K562 (cell line): ENCODE measurements around the gene SLC38A10. TPM values are rescaled to one million over a fixed set of nuclear protein-coding genes. Genes with fewer than 3 reads are reported as not detected.
A peak's percentile ranks its signal among the peaks of the same experiment; 100 is the strongest.

Experiments used
- ATAC-seq: fragments of 200-7000 bp; cut with Tn5 transposase; 3 replicates; pipeline ENCODE4 v1.9.1; 2020; ENCODE audit warnings: moderate library complexity
- BruUV-seq: library from RNA; stranded (reverse); fragments of 400-500 nt; replicated peaks from 2 replicates; lab custom pipeline; 2021; lab: Mats Ljungman, UMichigan
- CTCF ChIA-PET: fragments of 300-600 bp; formaldehyde crosslinking; extraction: SDS; loops from one replicate; lab custom pipeline; 2021; ENCODE audit warnings: low intra/inter-chr PET ratio; lab: Yijun Ruan, JAX
- POLR2A ChIA-PET: fragments of 300-600, 350-650 bp; sonication (Branson Sonifier 250); formaldehyde crosslinking; extraction: SDS; loops from one replicate; lab custom pipeline; 2021; ENCODE audit warnings: antibody characterized with exemption, inconsistent platforms; lab: Yijun Ruan, JAX
- DNase-seq, 4 experiments: peaks; one replicate each; pipeline versions ENCODE4 v3.0.0 to v3.0.0-alpha.2; 2011 to 2018; ENCODE audit warnings: low spot score in 3 of 4, mixed read lengths in 3 of 4; ENCODE audit errors: extremely low read depth in 1 of 4
- FAIRE-seq: peaks from 2 replicates; lab custom pipeline; 2011; peaks lifted over from hg19 to GRCh38; lab: Jason Lieb, UNC
- H2AFZ ChIP-seq: 2 replicates; pipeline ENCODE4 v1.6.0; 2011; ENCODE audit warnings: low read depth, low read length, control low read depth, inconsistent platforms
- H3K27ac ChIP-seq: fragments of 200-600 bp; 3 replicates; pipeline ENCODE4 v1.8.0; 2011; ENCODE audit warnings: low read depth, mild to moderate bottlenecking, control low read depth, inconsistent platforms, low read length, moderate library complexity, mixed read lengths; ENCODE audit errors: extremely low read depth
- H3K27me3 ChIP-seq, 2 experiments: fragments of 300-600 bp in 1 of 2; 2 replicates in 1 of 2; 3 replicates in 1 of 2; pipeline versions ENCODE4 v1.6.0 to v1.8.0; 2011; ENCODE audit warnings: inconsistent platforms in 2 of 2, low read length in 2 of 2, mild to moderate bottlenecking in 1 of 2, mixed read lengths in 1 of 2, moderate library complexity in 1 of 2; ENCODE audit not compliant: control insufficient read depth in 2 of 2, insufficient read depth in 2 of 2
- H3K36me3 ChIP-seq: fragments of 300-600 bp; 3 replicates; pipeline ENCODE4 v1.8.0; 2011; ENCODE audit warnings: mild to moderate bottlenecking, low read length, inconsistent platforms; ENCODE audit not compliant: control insufficient read depth, insufficient read depth
- H3K4me1 ChIP-seq, 2 experiments: fragments of 200-600 bp in 1 of 2; replicated peaks in 1 of 2; 2 replicates in 1 of 2; 3 replicates in 1 of 2; pipeline versions ENCODE4 v1.5.1 to v1.8.0; 2011; ENCODE audit warnings: inconsistent platforms in 2 of 2, low read length in 2 of 2, mild to moderate bottlenecking in 1 of 2, mixed read lengths in 1 of 2, moderate library complexity in 1 of 2; ENCODE audit not compliant: control insufficient read depth in 2 of 2, insufficient read depth in 2 of 2
- H3K4me2 ChIP-seq: 2 replicates; pipeline ENCODE4 v1.6.1; 2011; ENCODE audit warnings: low read length, control low read depth, inconsistent platforms, mixed read lengths; ENCODE audit not compliant: insufficient read depth
- H3K4me3 ChIP-seq: fragments of 200-600 bp; sonication (generic), shearing (Covaris generic); 2 replicates; pipeline ENCODE4 v1.5.1; 2016; ENCODE audit warnings: control low read depth, inconsistent platforms
- H3K79me2 ChIP-seq: fragments of 200-600 bp; 3 replicates; pipeline ENCODE4 v1.8.0; 2011; ENCODE audit warnings: low read length, inconsistent platforms; ENCODE audit not compliant: control insufficient read depth, insufficient read depth
- H3K9ac ChIP-seq, 2 experiments: 2 replicates each; pipeline versions ENCODE4 v1.6.0 to v1.6.1; 2011; ENCODE audit warnings: low read depth in 2 of 2, low read length in 2 of 2, control low read depth in 1 of 2, inconsistent platforms in 1 of 2, mild to moderate bottlenecking in 1 of 2, mixed read lengths in 1 of 2; ENCODE audit not compliant: insufficient read depth in 1 of 2
- H3K9me1 ChIP-seq: one replicate; pipeline ENCODE4 v1.6.0; 2011; ENCODE audit warnings: inconsistent platforms, mild to moderate bottlenecking, low read length, moderate library complexity; ENCODE audit not compliant: control insufficient read depth, insufficient read depth
- H3K9me3 ChIP-seq: replicated peaks from 2 replicates; pipeline ENCODE4 v1.5.1; 2011; ENCODE audit warnings: low read depth, low read length, inconsistent platforms; ENCODE audit not compliant: control insufficient read depth, insufficient read depth
- H4K20me1 ChIP-seq: replicated peaks from 2 replicates; pipeline ENCODE4 v1.6.1; 2011; ENCODE audit warnings: low read length, inconsistent platforms, mixed read lengths; ENCODE audit not compliant: control insufficient read depth, insufficient read depth
- POLR2G ChIP-seq: fragments of 200-400 bp; formaldehyde crosslinking; IDR thresholded peaks from 2 replicates; pipeline ENCODE4 v1.6.1; 2017; ENCODE audit warnings: low read depth, mild to moderate bottlenecking, antibody characterized with exemption, low read length, moderate library complexity
- RBFOX2 ChIP-seq: fragments of 200-400 bp; formaldehyde crosslinking; IDR thresholded peaks from 2 replicates; pipeline ENCODE4 v1.6.1; 2017; ENCODE audit warnings: low read depth, mild to moderate bottlenecking, low read length, moderate library complexity
- SAP30 ChIP-seq: fragments of 200-600 bp; sonication (generic); IDR thresholded peaks from 2 replicates; pipeline ENCODE4 v1.6.1; 2012; ENCODE audit warnings: borderline replicate concordance, low read depth, mild to moderate bottlenecking, moderate library complexity, low read length, control low read depth, inconsistent platforms; ENCODE audit not compliant: insufficient read depth, poor library complexity, severe bottlenecking
- WGBS: fragments of 100-300 bp; shearing (Covaris generic); methylation state at CpG from one replicate; pipeline ENCODE4 v1.1.6; 2016; ENCODE audit warnings: low coverage, mixed read lengths; ENCODE audit not compliant: insufficient coverage; ENCODE audit errors: missing lambda C conversion rate; 5-methylcytosine and 5-hydroxymethylcytosine counted together
- in situ Hi-C: fragments of 300-500 bp; cut with MboI; formaldehyde crosslinking; loops from 4 replicates; pipeline ENCODE4 v1.15.0; 2018; ENCODE audit warnings: inconsistent platforms, mixed read lengths
- intact Hi-C: fragments of 100-400 bp; cut with micrococcal nuclease; formaldehyde crosslinking; loops from 2 replicates; pipeline ENCODE4 v1.14.2; 2022
- polyA plus RNA-seq, 8 experiments: library from polyadenylated mRNA; depleted of rRNA in 4 of 8; stranded (reverse) in 5 of 8; unstranded in 3 of 8; fragments of >200 nt; fragmentation: Nextera tagmentation in 2 of 8; fragmentation: Illumina TruSeq in 1 of 8; extraction: Ambion mirVana in 2 of 8; extraction: Trizol in 1 of 8; gene quantifications; 2 replicates each; pipeline versions ENCODE4 v1.2.1 to v1.2.3, GENCODE V29; 2011 to 2014; ENCODE audit warnings: inconsistent platforms in 1 of 8, missing spikeins in 1 of 8
- total RNA-seq, 7 experiments: library from RNA; depleted of rRNA in 6 of 7; stranded (reverse); fragments of >200 nt in 6 of 7; fragmentation: Illumina TruSeq in 2 of 7; extraction: Trizol in 2 of 7; gene quantifications; 2 replicates each; pipeline versions ENCODE4 v1.2.1 to v1.2.3, GENCODE V29; 2011 to 2021; ENCODE audit warnings: low replicate concordance in 1 of 7

The SLC38A10 gene
- total and polyA plus RNA-seq, 9 of the 15 experiments (the other 6 are each of a cell fraction or from before 2014, with no cell fraction given), result 0.45 to 54.2 (median 13.8) TPM

GRCh38 chr17:81228834-81229665 is 66.1 kb downstream of the SLC38A10 start:
- H3K9me3 ChIP-seq, result no peaks in the 10 kb centered on the region
- H3K9ac ChIP-seq, result no peak overlapping the region; a peak in 1 of 4 replicates
- H3K36me3 ChIP-seq, result peaks cover 29% of the 10 kb centered on the region; the same call in 2 of the 3 replicates
- peak; percentile 30; the same call in 2 of the 3 replicates for ATAC-seq
- peaks cover 7 to 44% of the 10 kb centered on the region in 2 experiments for H3K4me1 ChIP-seq
- TF ChIP-seq SAP30, result no peak
- TF ChIP-seq RBFOX2, result 0 out of 2 replicates have a peak, but pooled peaks have one; percentile 11
- peak; percentile 44; the same call in 1 of the 2 replicates for TF ChIP-seq POLR2G
- TF ChIP-seq, all 486 proteins: peak for 2
- Histone ChIP-seq H3K79me2 (no peaks in the 10 kb centered on the region), H3K9me1 (no peaks in the 10 kb centered on the region), H3K27ac (no peak overlapping the region), H4K20me1 (peaks cover 12% of the 10 kb centered on the region), H2AFZ (no peak overlapping the region), H3K4me3 (no peak overlapping the region), H3K27me3 (no peaks in the 10 kb centered on the region), H3K4me2 (no peak overlapping the region)
- ChIA-PET POLR2A (interaction anchor here (1.2 to 1.3 kb wide), 3 partner anchors 9 to 17 kb away, joined by 4 to 6 read pairs (median 5); partner anchors contain the start of genes NDUFAF8 and TEPSIN), CTCF (interaction anchor here (1.6 kb wide), 1 partner anchor 86 kb away, joined by 8 read pairs; no protein-coding TSS in a partner anchor)
- DNase-seq (no peak), FAIRE-seq (no peak)
- in situ Hi-C loops (loop anchor here (5.0 to 25.0 kb wide), 2 partner anchors 92 to 227 kb away; no protein-coding TSS in a partner anchor), intact Hi-C loops (loop anchor here (5.0 to 10.0 kb wide), 2 partner anchors 87 to 244 kb away; no protein-coding TSS in a partner anchor)
- BruUV-seq, result no TSS peak
- 85% methylated on average over 19 of the region's 32 CpGs for WGBS
